ENCODE results near the gene RFX1.

The RFX1 gene

DNA sequence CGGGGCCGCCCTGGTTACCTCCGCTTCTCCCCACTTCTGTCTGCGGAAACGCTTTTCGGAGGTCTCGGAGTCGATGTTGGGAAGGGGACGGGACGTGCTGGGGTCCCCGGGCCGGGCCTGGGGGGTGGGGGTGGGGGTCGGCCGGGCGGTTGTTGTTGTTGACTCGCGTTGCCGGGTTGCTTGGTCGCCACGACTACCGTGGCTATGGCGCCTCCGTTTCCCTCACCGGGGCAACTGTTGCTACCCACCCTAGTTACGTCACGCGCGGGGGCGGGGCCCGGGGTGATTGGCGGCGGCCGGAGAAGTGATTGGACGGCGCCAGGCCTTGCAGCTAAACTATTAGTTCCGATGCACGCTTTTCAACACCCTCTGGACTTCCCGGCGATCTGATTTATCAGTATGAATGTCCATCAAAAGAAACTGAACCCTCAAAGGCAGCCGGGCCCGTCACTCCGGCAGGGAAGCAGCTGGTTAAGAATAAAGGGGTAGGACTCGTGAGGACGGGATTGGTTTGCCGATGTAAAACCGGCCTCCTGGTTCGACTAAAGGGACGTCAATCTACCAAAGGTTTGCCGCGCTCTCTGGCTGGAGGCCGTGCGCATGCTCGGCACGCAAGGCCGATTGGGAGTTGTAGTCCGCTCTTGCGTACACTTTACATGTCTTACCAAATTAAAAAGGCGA lies at the start of gene RFX1:
Gene RFX1, minus strand, starts transcription at position 236 of the 681 bp plus-strand sequence. CDS start 12,477 bp downstream, outside the sequence.
- peaks cover 8% of the 10 kb centered on the region for H3K4me1 ChIP-seq (ENCODE audit: low read length)
- peaks cover 23% of the 10 kb centered on the region for H3K79me2 ChIP-seq (ENCODE audit: low read length)
- no peaks in the 10 kb centered on the region for H3K9me3 ChIP-seq (replicated peaks; ENCODE audit: insufficient read depth, low read length)
- peak within 1 kb of the TSS; percentile 77 for H3K4me3 ChIP-seq (ENCODE audit: low read length)
- H3K27ac ChIP-seq (ENCODE audit: low read length) = peak within 1 kb of the TSS; percentile 89
- H3K36me3 ChIP-seq (replicated peaks; ENCODE audit: insufficient read depth, low read length) = no peaks in the 10 kb centered on the region
- peak within 1 kb of the TSS; percentile 87 for H3K4me2 ChIP-seq (ENCODE audit: low read depth, low read length)
- H2AFZ ChIP-seq (ENCODE audit: low read length) = peak within 1 kb of the TSS; percentile 81
- H3K9ac ChIP-seq (ENCODE audit: low read length) = peak within 1 kb of the TSS; percentile 96
- no peaks in the 10 kb centered on the region for H3K27me3 ChIP-seq (replicated peaks; ENCODE audit: insufficient read depth, low read length)
- H4K20me1 ChIP-seq (ENCODE audit: insufficient read depth, low read length) = no peaks in the 10 kb centered on the region
- no peaks in the 10 kb centered on the region for H3K9me2 ChIP-seq (replicated peaks; ENCODE audit: insufficient read depth, low read length)
- peak; percentile 99 for DNase-seq
- peaks cover 9% of the 10 kb centered on the region; the same call in 1 of the 2 replicates for H3F3A ChIP-seq (ENCODE audit: insufficient read depth, low read length)
- TF ChIP-seq EZH2 (optimal IDR thresholded peaks at IDR 0.05; ENCODE audit: low read depth, low read length) = no peak
- TF ChIP-seq EZH2phosphoT487 (IDR thresholded peaks at IDR 0.05; ENCODE audit: low read length) = no peak
- TF ChIP-seq CTCF (IDR thresholded peaks at IDR 0.05; ENCODE audit: low read length) = no peak

DNA sequence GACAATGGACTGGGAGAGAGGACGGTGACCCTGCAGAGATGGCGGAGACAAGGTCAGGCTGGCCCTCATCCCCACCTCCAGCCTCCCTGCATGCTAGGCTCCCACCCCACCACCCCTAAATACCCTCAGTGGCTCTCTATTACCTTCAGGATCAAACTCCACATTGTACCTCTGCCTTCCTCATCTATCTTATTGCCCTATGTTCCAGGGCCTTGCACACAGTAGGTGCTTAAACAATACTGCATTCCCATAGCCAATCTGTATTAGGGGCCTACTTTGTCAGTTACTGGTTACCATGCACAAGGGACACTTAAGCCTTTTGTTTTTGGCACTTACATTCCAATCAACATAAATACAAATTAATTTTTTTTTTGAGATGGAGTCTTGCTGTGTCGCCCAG lies 49.3 kb upstream of the RFX1 start:
- Histone ChIP-seq H3F3A (ENCODE audit: insufficient read depth, low read length) (no peaks in the 10 kb centered on the region), H3K4me2 (ENCODE audit: low read depth, low read length) (no peak overlapping the region), H4K20me1 (ENCODE audit: insufficient read depth, low read length) (no peaks in the 10 kb centered on the region), H3K27ac (ENCODE audit: low read length) (no peak overlapping the region), H2AFZ (ENCODE audit: low read length) (no peak overlapping the region), H3K79me2 (ENCODE audit: low read length) (no peaks in the 10 kb centered on the region), H3K4me1 (ENCODE audit: low read length) (no peaks in the 10 kb centered on the region; the same call in 1 of the 2 replicates), H3K36me3 (replicated peaks; ENCODE audit: insufficient read depth, low read length) (no peaks in the 10 kb centered on the region), H3K9me2 (replicated peaks; ENCODE audit: insufficient read depth, low read length) (no peaks in the 10 kb centered on the region), H3K9me3 (replicated peaks; ENCODE audit: insufficient read depth, low read length) (no peaks in the 10 kb centered on the region), H3K4me3 (ENCODE audit: low read length) (no peak overlapping the region), H3K27me3 (replicated peaks; ENCODE audit: insufficient read depth, low read length) (peaks cover 35% of the 10 kb centered on the region), H3K9ac (ENCODE audit: low read length) (no peak overlapping the region)
- no peak for DNase-seq
- TF ChIP-seq CTCF (IDR thresholded peaks at IDR 0.05; ENCODE audit: low read length) (no peak), EZH2 (optimal IDR thresholded peaks at IDR 0.05; ENCODE audit: low read depth, low read length) (no peak)

- DNase-seq = no peak
- H3F3A ChIP-seq (ENCODE audit: insufficient read depth, low read length) = no peaks in the 10 kb centered on the region
- no peak overlapping the region for H3K4me3 ChIP-seq (ENCODE audit: low read length)
- TF ChIP-seq CTCF (IDR thresholded peaks at IDR 0.05; ENCODE audit: low read length) (no peak), EZH2 (optimal IDR thresholded peaks at IDR 0.05; ENCODE audit: low read depth, low read length) (no peak), EZH2phosphoT487 (IDR thresholded peaks at IDR 0.05; ENCODE audit: low read length) (no peak)
- no peaks in the 10 kb centered on the region for H3K9me2 ChIP-seq (replicated peaks; ENCODE audit: insufficient read depth, low read length)
- H4K20me1 ChIP-seq (ENCODE audit: insufficient read depth, low read length) = no peaks in the 10 kb centered on the region
- H3K79me2 ChIP-seq (ENCODE audit: low read length) = no peaks in the 10 kb centered on the region
- H3K9me3 ChIP-seq (replicated peaks; ENCODE audit: insufficient read depth, low read length) = no peaks in the 10 kb centered on the region
- H3K4me2 ChIP-seq (ENCODE audit: low read depth, low read length) = no peak overlapping the region
- H3K4me1 ChIP-seq (ENCODE audit: low read length) = no peaks in the 10 kb centered on the region; the same call in 1 of the 2 replicates
- H3K9ac ChIP-seq (ENCODE audit: low read length) = no peak overlapping the region
- no peaks in the 10 kb centered on the region for H3K36me3 ChIP-seq (replicated peaks; ENCODE audit: insufficient read depth, low read length)
- H2AFZ ChIP-seq (ENCODE audit: low read length) = no peak overlapping the region
- H3K27me3 ChIP-seq (replicated peaks; ENCODE audit: insufficient read depth, low read length) = peaks cover 29% of the 10 kb centered on the region
- no peak overlapping the region for H3K27ac ChIP-seq (ENCODE audit: low read length)
Measured at GRCh38 chr19:14054721-14055120, 48.6 kb upstream of the RFX1 start.

Data from MM.1S (cell line).